Measurements from ENCODE around the gene GNAS. TPM values are rescaled to one million over a fixed set of nuclear protein-coding genes. Genes with fewer than 3 reads are reported as not detected.
A peak's percentile ranks its signal among the peaks of the same experiment; 100 is the strongest.

GNAS gene
- total RNA-seq, 2 donors from 2014 or later: 1,246 to 1,267 TPM

GRCh38 chr20:58950603-58951002 lies 98.1 kb downstream of the GNAS start:
- peaks cover 1% of the 10 kb centered on the region for H3K27me3 Mint-ChIP-seq (ENCODE audit: insufficient read depth)
- H3K4me1 ChIP-seq (ENCODE audit: control insufficient read depth, insufficient read depth, low read length): no peaks in the 10 kb centered on the region
- no peak for DNase-seq
- WGBS, 2 experiments (ENCODE audit: insufficient coverage in 1 of 2, insufficient read length in 1 of 2): 78 to 100% methylated on average over 1 to 5 of the region's 5 CpGs
- H3K27ac ChIP-seq (ENCODE audit: low read depth, low read length): no peak overlapping the region
- H3K36me3 Mint-ChIP-seq (ENCODE audit: low read depth): no peaks in the 10 kb centered on the region
- H3K9ac ChIP-seq (ENCODE audit: extremely low read depth, low read length, poor library complexity, severe bottlenecking): no peak overlapping the region
- H3K4me3 ChIP-seq (ENCODE audit: low read length): no peak overlapping the region
- H3K27me3 ChIP-seq (ENCODE audit: control insufficient read depth, insufficient read depth, low read length, poor library complexity, severe bottlenecking): no peaks in the 10 kb centered on the region
- no peak overlapping the region for H3K4me3 Mint-ChIP-seq
- H3K27ac Mint-ChIP-seq: no peak overlapping the region
- H3K9me3 ChIP-seq (ENCODE audit: control insufficient read depth, low read length): no peaks in the 10 kb centered on the region
- peak; percentile 41 for TF ChIP-seq CTCF (conservative IDR thresholded peaks at IDR 0.05)
- no peaks in the 10 kb centered on the region for H3K9me3 Mint-ChIP-seq
- no peaks in the 10 kb centered on the region for H3K36me3 ChIP-seq (ENCODE audit: control insufficient read depth, insufficient read depth, low read length)
- no peaks in the 10 kb centered on the region for H3K4me1 Mint-ChIP-seq

GRCh38 chr20:58953050-58953449 lies 100.5 kb downstream of the GNAS start:
- no peaks in the 10 kb centered on the region for H3K27me3 ChIP-seq (ENCODE audit: control insufficient read depth, insufficient read depth, low read length, poor library complexity, severe bottlenecking)
- Mint-ChIP-seq H3K4me3 (no peak overlapping the region), H3K27ac (no peak overlapping the region), H3K9me3 (no peaks in the 10 kb centered on the region), H3K4me1 (no peaks in the 10 kb centered on the region), H3K36me3 (ENCODE audit: low read depth) (no peaks in the 10 kb centered on the region), H3K27me3 (ENCODE audit: insufficient read depth) (peaks cover 1% of the 10 kb centered on the region)
- no peak overlapping the region for H3K27ac ChIP-seq (ENCODE audit: low read depth, low read length)
- H3K4me3 ChIP-seq (ENCODE audit: low read length): no peak overlapping the region
- H3K9me3 ChIP-seq (ENCODE audit: control insufficient read depth, low read length): no peaks in the 10 kb centered on the region
- no peaks in the 10 kb centered on the region for H3K36me3 ChIP-seq (ENCODE audit: control insufficient read depth, insufficient read depth, low read length)
- TF ChIP-seq CTCF (conservative IDR thresholded peaks at IDR 0.05): no peak
- no peak overlapping the region for H3K9ac ChIP-seq (ENCODE audit: extremely low read depth, low read length, poor library complexity, severe bottlenecking)
- no peaks in the 10 kb centered on the region for H3K4me1 ChIP-seq (ENCODE audit: control insufficient read depth, insufficient read depth, low read length)
- DNase-seq: no peak

GRCh38 chr20:58956078-58956477 lies 103.6 kb downstream of the GNAS start:
- no peaks in the 10 kb centered on the region for H3K9me3 Mint-ChIP-seq
- H3K4me1 ChIP-seq (ENCODE audit: control insufficient read depth, insufficient read depth, low read length): no peaks in the 10 kb centered on the region
- no peaks in the 10 kb centered on the region for H3K36me3 ChIP-seq (ENCODE audit: control insufficient read depth, insufficient read depth, low read length)
- TF ChIP-seq CTCF (conservative IDR thresholded peaks at IDR 0.05): no peak
- H3K9ac ChIP-seq (ENCODE audit: extremely low read depth, low read length, poor library complexity, severe bottlenecking): no peak overlapping the region
- H3K4me1 Mint-ChIP-seq: no peaks in the 10 kb centered on the region
- no peaks in the 10 kb centered on the region for H3K9me3 ChIP-seq (ENCODE audit: control insufficient read depth, low read length)
- peaks cover 1% of the 10 kb centered on the region for H3K27me3 Mint-ChIP-seq (ENCODE audit: insufficient read depth)
- H3K27ac ChIP-seq (ENCODE audit: low read depth, low read length): no peak overlapping the region
- 88 to 95% methylated on average over 8 of the region's 8 CpGs for WGBS, 2 experiments (ENCODE audit: insufficient coverage in 1 of 2, insufficient read length in 1 of 2)
- no peak for DNase-seq
- H3K27me3 ChIP-seq (ENCODE audit: control insufficient read depth, insufficient read depth, low read length, poor library complexity, severe bottlenecking): no peaks in the 10 kb centered on the region
- no peak overlapping the region for H3K4me3 Mint-ChIP-seq
- no peak overlapping the region for H3K27ac Mint-ChIP-seq
- H3K36me3 Mint-ChIP-seq (ENCODE audit: low read depth): no peaks in the 10 kb centered on the region
- no peak overlapping the region for H3K4me3 ChIP-seq (ENCODE audit: low read length)
